Panc1 (cell line): ENCODE measurements around the gene MACF1. TPM values are rescaled to one million over a fixed set of nuclear protein-coding genes. Genes with fewer than 3 reads are reported as not detected.
"Not testable (repeated sequence)": the region's sequence is repeated elsewhere in the genome, so short reads cannot be mapped to it uniquely, and the experiment has no call there.

Experiments used
- ATAC-seq: fragments of 200-7000 bp; cut with Tn5 transposase; 2 replicates; pipeline ENCODE4 v1.9.1; 2020; ENCODE audit warnings: mild to moderate bottlenecking, moderate library complexity
- BruUV-seq: library from RNA; stranded (reverse); fragments of 400-500 nt; replicated peaks from 2 replicates; lab custom pipeline; 2021; lab: Mats Ljungman, UMichigan
- CTCF ChIA-PET: fragments of 300-600 bp; sonication (Branson Sonifier 250); formaldehyde crosslinking; loops from one replicate; lab custom pipeline; 2022; ENCODE audit warnings: antibody characterized with exemption; lab: Charles Lee
- POLR2A ChIA-PET: fragments of 300-600 bp; sonication (Branson Sonifier 250); formaldehyde crosslinking; loops from one replicate; lab custom pipeline; 2022; ENCODE audit warnings: antibody characterized with exemption; lab: Charles Lee
- DNase-seq: peaks from one replicate; pipeline ENCODE4 v3.0.0-alpha.2; 2010; ENCODE audit warnings: low read depth, low spot score
- H3K27ac ChIP-seq: 2 replicates; pipeline ENCODE4 v1.5.1; 2011; ENCODE audit warnings: mild to moderate bottlenecking, low read length, inconsistent platforms
- H3K27me3 ChIP-seq: fragments of 200-500 bp; sonication (Bioruptor generic); 2 replicates; pipeline ENCODE4 v1.6.0; 2014; ENCODE audit warnings: low read length, inconsistent platforms; ENCODE audit not compliant: control insufficient read depth, insufficient read depth
- H3K36me3 ChIP-seq: fragments of 200-500 bp; sonication (Bioruptor generic); 2 replicates; pipeline ENCODE4 v1.5.1; 2014; ENCODE audit warnings: inconsistent platforms, mild to moderate bottlenecking, low read length, moderate library complexity; ENCODE audit not compliant: control insufficient read depth, insufficient read depth
- H3K4me1 ChIP-seq: 2 replicates; pipeline ENCODE4 v1.5.1; 2011; ENCODE audit warnings: inconsistent platforms, mild to moderate bottlenecking, low read length, moderate library complexity; ENCODE audit not compliant: control insufficient read depth, insufficient read depth
- H3K4me3 ChIP-seq, 2 experiments: 2 replicates each; pipeline ENCODE4 v1.5.1; 2011 to 2012; ENCODE audit warnings: low read depth in 2 of 2, low read length in 2 of 2, mild to moderate bottlenecking in 2 of 2, inconsistent platforms in 1 of 2, moderate library complexity in 1 of 2
- H3K9me3 ChIP-seq: fragments of 200-500 bp; sonication (Bioruptor generic); 2 replicates; pipeline ENCODE4 v1.5.1; 2014; ENCODE audit warnings: low read depth, mild to moderate bottlenecking, inconsistent platforms, low read length, moderate library complexity; ENCODE audit not compliant: control insufficient read depth, insufficient read depth
- CTCF ChIP-seq: fragments of 450-650 bp; IDR thresholded peaks from 2 replicates; pipeline ENCODE4 v1.5.1; 2017; ENCODE audit warnings: mild to moderate bottlenecking
- POLR2AphosphoS5 ChIP-seq: IDR thresholded peaks from 2 replicates; pipeline ENCODE4 v1.6.1; 2012; ENCODE audit warnings: mild to moderate bottlenecking, low read depth, low read length, moderate library complexity
- REST ChIP-seq, 2 experiments: IDR thresholded peaks; 2 replicates each; pipeline ENCODE4 v1.6.1; 2011 to 2012; ENCODE audit warnings: low read depth in 2 of 2, control low read depth in 1 of 2, low read length in 1 of 2, mild to moderate bottlenecking in 1 of 2, moderate library complexity in 1 of 2; ENCODE audit not compliant: insufficient read depth in 1 of 2
- SIN3A ChIP-seq: IDR thresholded peaks from 2 replicates; pipeline ENCODE4 v1.6.1; 2012; ENCODE audit warnings: low read depth, mild to moderate bottlenecking, low read length, moderate library complexity, borderline replicate concordance; ENCODE audit not compliant: insufficient read depth
- TCF7L2 ChIP-seq: IDR thresholded peaks from 2 replicates; pipeline ENCODE4 v1.6.1; 2011; ENCODE audit warnings: mild to moderate bottlenecking, low read depth, low read length, inconsistent platforms
- in situ Hi-C: cut with HindIII; loops from 2 replicates; pipeline ENCODE4 v1.10.0; 2016; ENCODE audit warnings: low sequenced_read_pairs, low pct_unique_long_range_greater_than_20kb
- intact Hi-C: fragments of 100-400 bp; cut with micrococcal nuclease; formaldehyde crosslinking; loops from one replicate; pipeline ENCODE4 v1.10.0; 2022; ENCODE audit not compliant: unreplicated experiment
- total RNA-seq: library from RNA; stranded (reverse); gene quantifications from one replicate; pipeline ENCODE4 v1.2.1, GENCODE V29; 2021; ENCODE audit not compliant: unreplicated experiment

MACF1 gene
- total RNA-seq, 1 experiment from 2014 or later, result 413 TPM

- DNase-seq (no peak), ATAC-seq (no peak)
- in situ Hi-C loops (no loop called here), intact Hi-C loops (no loop called here)
- H3K4me1 ChIP-seq, result no peaks in the 10 kb centered on the region
- H3K9me3 ChIP-seq, result no peaks in the 10 kb centered on the region
- H3K27ac ChIP-seq, result no peak overlapping the region
- TF ChIP-seq POLR2AphosphoS5 (no peak), CTCF (no peak), TCF7L2 (no peak), SIN3A (no peak), REST (IDR thresholded peaks at IDR 0.05; ENCODE audit: insufficient read depth in 1 of 2, low read depth in 2 of 2, low read length in 1 of 2) (no peak)
- H3K4me3 ChIP-seq, result no peak overlapping the region
- H3K36me3 ChIP-seq, result peaks cover 59% of the 10 kb centered on the region
- no TSS peak for BruUV-seq
- no peaks in the 10 kb centered on the region for H3K27me3 ChIP-seq
- ChIA-PET POLR2A (no interaction called here), CTCF (no interaction called here)
Observed at GRCh38 chr1:39462074-39462473, 257.6 kb downstream of the MACF1 start.

- POLR2A ChIA-PET, result no interaction called here
- H3K4me3 ChIP-seq, result no peak overlapping the region
- CTCF ChIA-PET, result no interaction called here
- no peak for ATAC-seq
- no peak for DNase-seq
- H3K4me1 ChIP-seq, result no peaks in the 10 kb centered on the region
- BruUV-seq, result no TSS peak
- intact Hi-C loops, result no loop called here
- peaks cover 61% of the 10 kb centered on the region for H3K36me3 ChIP-seq
- H3K27me3 ChIP-seq, result no peaks in the 10 kb centered on the region
- no peak overlapping the region for H3K27ac ChIP-seq
- no peaks in the 10 kb centered on the region for H3K9me3 ChIP-seq
- in situ Hi-C loops, result no loop called here
- no peak for TF ChIP-seq TCF7L2
- no peak for TF ChIP-seq POLR2AphosphoS5
- no peak for TF ChIP-seq SIN3A
- TF ChIP-seq CTCF, result no peak
- TF ChIP-seq REST (IDR thresholded peaks at IDR 0.05; ENCODE audit: insufficient read depth in 1 of 2, low read depth in 2 of 2, low read length in 1 of 2), result no peak
Observed at GRCh38 chr1:39466413-39467107, 262.1 kb downstream of the MACF1 start.

GRCh38 chr1:39467108-39467720 is 262.7 kb downstream of the MACF1 start:
- intact Hi-C loops, H3K27ac ChIP-seq, BruUV-seq, H3K9me3 ChIP-seq, in situ Hi-C loops, H3K4me1 ChIP-seq, H3K27me3 ChIP-seq, CTCF ChIA-PET, ATAC-seq, H3K4me3 ChIP-seq, POLR2A ChIA-PET, DNase-seq: not testable (repeated sequence)
- peaks cover 67% of the 10 kb centered on the region for H3K36me3 ChIP-seq
